Measurements from ENCODE around the gene FAM83E.

Gene FAM83E

GRCh38 chr19:48627865-48628314 is 13.0 kb upstream of the FAM83E start:
- DNase-seq = no peak

GRCh38 chr19:48627201-48627864 is 12.5 kb upstream of the FAM83E start:
- peak; percentile 42 for DNase-seq

- DNase-seq = no peak
Measured at GRCh38 chr19:48625891-48626327, 11.0 kb upstream of the FAM83E start.

- no peak for DNase-seq
Measured at GRCh38 chr19:48624791-48625723, 10.2 kb upstream of the FAM83E start.

- DNase-seq = peak; percentile 97
Measured at GRCh38 chr19:48624067-48624594, 9.3 kb upstream of the FAM83E start.

- no peak for DNase-seq
Measured at GRCh38 chr19:48623556-48624066, 8.7 kb upstream of the FAM83E start.

- DNase-seq = no peak
Measured at GRCh38 chr19:48619692-48620585, 5.1 kb upstream of the FAM83E start.

- DNase-seq = peak; percentile 95
Measured at GRCh38 chr19:48618916-48619691, 4.2 kb upstream of the FAM83E start, which contains the start of the genes RPL18 and SPHK2. Gene RPL18, minus strand, starts transcription at chr19:48619178. Its CDS starts 35 bp downstream, at chr19:48619143. Gene SPHK2, plus strand, starts transcription at chr19:48619506. Its CDS starts 1,009 bp downstream, at chr19:48620515.

GRCh38 chr19:48618278-48618915 is 3.5 kb upstream of the FAM83E start:
- DNase-seq = no peak

GRCh38 chr19:48617146-48617937 is 2.5 kb upstream of the FAM83E start:
- no peak for DNase-seq

GRCh38 chr19:48616491-48617056 is 1.7 kb upstream of the FAM83E start:
- DNase-seq = no peak

GRCh38 chr19:48616041-48616436 is 1.2 kb upstream of the FAM83E start:
- no peak for DNase-seq

- DNase-seq = no peak
Measured at GRCh38 chr19:48615231-48616040, 560 bp upstream of the FAM83E start.

- DNase-seq = no peak
Measured at GRCh38 chr19:48613852-48614435, 932 bp downstream of the FAM83E start.

GRCh38 chr19:48613024-48613851 is 1.6 kb downstream of the FAM83E start:
- DNase-seq = no peak

- no peak for DNase-seq
Measured at GRCh38 chr19:48611872-48612271, 3.0 kb downstream of the FAM83E start.

- DNase-seq = no peak
Measured at GRCh38 chr19:48609571-48610108, 5.2 kb downstream of the FAM83E start.

Measured in activated CD8-positive, alpha-beta memory T cell treated with anti-CD3 and anti-CD28 coated beads, Interleukin-2, amount 50 U/mL, for 4 hours (primary cell).